HG03175 (cell line): ENCODE measurements around the gene OMP.
"Not testable (repeated sequence)": the region's sequence is repeated elsewhere in the genome, so short reads cannot be mapped to it uniquely, and the experiment has no call there.

ENCODE experiments used
- ATAC-seq: cut with Tn5 transposase; IDR thresholded peaks from one replicate; pipeline ENCODE4 v1.9.1; 2021; ENCODE audit warnings: mild to moderate bottlenecking, moderate library complexity; ENCODE audit not compliant: unreplicated experiment

OMP gene

DNA sequence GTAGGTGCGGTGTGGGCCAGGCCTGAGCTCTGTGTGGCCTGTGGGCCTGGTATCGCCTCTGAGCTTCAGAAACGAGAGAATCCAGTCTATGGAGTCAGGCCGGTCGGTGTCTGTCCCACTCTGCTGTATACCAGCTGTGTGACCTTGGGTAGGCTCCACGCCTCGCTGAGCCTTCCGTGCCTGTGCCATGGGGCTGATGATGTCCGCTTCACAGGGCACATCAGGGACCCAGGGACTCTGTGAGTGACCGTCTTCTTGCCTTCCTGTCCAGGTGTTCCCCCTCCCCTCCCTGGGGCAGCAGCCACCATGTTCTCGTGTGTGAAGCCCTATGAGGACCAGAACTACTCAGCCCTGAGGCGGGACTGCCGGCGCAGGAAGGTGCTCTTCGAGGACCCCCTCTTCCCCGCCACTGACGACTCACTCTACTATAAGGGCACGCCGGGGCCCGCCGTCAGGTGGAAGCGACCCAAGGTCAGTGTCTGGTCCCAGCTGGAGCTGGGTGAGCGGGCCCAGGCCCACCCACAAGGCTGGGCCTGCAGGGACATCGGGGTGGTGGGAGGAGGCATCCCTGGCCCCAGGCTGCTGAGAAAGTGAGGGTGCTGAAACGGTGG is 18.0 kb upstream of the OMP start:
- no peak for ATAC-seq

DNA sequence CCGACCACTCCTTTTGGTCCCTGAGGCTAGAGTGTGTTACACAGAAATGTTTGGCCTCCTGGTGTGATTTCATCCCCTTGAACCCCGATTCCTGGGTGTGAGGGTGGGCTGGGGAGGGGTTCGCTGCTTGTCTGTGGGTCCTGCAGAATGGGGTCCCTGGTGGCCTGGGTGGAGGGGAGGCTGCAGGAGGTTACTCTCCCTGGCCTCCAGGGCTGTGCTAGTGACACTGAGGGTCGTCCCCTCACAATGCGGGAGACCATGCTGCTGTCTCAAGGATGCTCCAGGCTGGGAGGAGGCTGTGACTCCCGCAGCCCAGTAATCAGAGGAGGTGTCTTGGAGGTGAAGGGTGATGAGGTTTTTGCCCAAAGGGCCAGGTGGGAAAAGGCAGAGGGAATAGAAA is 17.0 kb upstream of the OMP start:
- no peak for ATAC-seq

DNA sequence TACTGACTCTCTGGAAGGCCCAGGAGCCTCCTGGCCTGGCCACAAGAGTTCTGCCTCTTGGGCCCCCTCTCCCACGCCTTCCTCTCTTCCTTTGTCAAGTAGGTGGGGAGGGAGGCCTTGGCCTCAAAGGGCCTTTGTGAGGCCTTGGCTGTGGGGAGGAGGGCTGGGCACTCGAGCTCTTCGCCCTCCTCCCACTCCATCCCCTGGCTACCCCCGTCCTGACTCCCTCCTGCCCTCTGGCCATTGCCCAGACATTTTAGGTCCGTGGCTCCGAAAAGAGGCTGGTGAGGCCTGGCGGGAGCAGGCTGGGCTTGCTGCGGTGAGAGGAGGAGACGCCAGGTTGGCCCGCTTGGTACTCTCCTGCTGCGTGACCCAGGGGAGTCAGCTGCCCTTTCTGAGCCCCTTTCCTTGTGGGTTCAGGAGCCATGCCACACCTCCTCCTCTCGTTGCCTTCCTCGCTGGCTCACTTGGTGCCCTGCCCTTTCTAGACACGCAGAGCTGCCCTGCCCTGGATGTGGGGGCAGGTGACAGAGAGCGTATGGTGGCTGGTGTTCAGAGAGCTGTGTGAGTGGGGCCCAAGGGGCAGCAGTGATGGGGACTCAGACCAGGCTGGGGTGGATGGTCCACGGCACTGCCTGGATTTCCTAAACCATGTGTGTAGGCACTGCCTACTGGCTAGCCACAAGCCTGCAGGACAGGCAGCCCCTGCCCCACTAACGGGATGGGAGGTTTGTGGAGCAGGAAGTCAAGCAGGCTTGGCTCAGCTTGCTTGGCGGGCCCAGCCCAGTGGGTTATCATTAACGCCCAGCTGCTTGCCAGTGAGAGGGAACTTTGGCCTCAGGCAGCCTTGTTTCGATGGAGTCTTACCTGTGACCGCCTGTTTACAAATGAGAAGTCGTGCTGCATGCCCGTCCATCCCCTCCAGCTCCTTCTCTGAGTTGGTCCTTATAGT is 15.8 kb upstream of the OMP start:
- no peak for ATAC-seq

DNA sequence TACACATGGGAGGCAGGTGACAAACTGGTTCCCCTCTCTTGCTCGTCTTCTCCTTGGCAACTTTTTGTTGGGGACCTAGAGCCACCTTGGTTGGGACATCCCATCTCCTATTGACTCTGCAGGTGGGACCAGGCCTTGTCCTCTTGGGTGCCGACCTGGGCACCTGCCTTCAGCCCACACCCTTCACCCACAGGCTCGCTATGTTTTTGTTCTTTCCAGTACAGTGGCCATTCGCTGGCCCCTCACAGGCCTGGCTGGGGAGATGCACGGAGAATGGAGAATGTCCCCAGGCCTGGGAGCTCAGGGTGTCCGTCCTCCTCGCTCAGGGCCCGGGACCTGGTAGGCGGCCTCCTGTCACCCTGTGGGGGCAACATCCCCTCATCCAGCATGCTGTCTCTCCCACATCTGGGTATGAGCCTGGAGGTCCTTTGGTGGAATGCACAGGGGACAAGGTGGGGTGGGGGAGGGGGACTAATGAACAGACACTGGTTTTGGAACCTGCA is 14.9 kb upstream of the OMP start:
- no peak for ATAC-seq

DNA sequence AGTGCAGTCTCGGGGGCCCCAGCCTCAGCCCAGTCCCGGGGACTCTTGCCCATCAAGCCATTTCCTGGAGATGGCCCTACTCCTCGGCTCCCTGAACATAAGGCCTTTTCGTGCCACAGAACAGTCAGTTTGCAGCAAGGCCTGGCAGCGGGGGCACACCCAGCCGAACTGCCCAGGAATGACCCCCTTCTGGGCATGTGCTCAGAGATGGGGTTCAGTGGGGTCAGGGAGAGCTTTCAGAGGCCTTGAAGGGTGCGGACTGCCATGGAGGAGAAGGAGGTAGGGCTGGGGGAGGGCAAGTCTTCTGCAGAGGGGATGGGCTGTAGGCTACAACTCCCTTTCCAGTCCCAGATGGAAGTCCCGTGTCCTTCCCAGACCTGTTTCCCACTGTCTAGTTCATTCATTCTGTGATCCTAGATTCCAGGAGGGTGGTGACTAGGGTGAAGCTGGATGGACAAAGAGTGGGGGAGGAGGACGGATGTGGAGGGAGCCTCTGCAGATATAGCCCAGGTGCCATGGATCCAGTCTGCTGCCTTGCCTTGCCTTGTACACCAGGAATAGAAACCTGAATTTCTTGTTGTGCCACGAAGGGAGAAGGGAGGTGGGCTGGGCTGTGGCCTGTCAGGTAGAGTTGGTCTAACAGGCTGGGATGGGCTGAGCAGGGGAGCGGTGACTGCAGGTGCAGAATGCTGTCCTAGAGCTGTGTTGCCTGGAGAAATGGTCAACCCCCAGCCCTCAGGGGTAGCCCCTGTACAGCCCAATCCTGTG is 14.2 kb upstream of the OMP start:
- ATAC-seq = no peak

DNA sequence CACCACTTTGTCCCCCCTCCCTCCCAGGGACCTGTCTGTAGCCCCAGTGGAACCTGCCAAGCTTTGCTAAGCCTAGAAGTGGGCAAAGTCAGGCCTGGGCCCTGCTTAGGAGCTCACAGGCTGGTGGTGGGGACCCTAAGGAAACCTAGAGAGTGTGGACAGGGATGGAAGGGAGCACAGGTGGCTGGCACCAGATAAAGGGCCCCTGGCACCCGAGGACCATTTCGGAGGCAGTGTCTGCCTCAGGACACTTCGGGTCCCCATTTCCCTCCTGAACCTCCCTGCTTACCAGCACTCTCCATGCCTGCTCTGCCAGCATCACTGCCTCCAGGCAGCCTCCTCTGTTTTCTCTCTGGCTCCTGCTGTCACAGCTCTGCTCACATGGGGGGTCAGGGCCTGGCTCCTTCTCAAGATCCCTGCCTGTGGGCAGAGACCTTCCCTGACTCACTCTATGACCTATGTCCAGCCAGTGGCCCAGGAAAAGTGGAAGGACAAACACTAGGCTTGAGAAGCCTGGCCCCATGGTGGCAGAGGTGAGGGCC is 13.6 kb upstream of the OMP start:
- ATAC-seq = no peak

DNA sequence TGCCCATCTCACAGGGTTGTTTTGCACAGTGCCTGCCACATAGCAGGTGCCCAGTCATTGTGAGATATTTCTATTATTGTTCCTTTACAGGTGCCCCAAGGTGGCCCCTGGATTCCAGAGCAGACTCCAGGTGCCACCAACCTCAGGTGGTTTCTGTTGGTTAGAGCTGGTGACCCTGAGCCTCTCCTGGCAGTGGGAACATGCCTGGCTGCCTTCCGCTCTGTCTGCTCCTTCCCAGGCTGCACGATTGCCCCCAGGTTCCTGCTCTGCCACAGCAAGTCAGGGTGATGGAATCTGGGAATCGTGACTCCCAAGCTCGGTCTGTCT is 12.6 kb upstream of the OMP start:
- no peak for ATAC-seq

DNA sequence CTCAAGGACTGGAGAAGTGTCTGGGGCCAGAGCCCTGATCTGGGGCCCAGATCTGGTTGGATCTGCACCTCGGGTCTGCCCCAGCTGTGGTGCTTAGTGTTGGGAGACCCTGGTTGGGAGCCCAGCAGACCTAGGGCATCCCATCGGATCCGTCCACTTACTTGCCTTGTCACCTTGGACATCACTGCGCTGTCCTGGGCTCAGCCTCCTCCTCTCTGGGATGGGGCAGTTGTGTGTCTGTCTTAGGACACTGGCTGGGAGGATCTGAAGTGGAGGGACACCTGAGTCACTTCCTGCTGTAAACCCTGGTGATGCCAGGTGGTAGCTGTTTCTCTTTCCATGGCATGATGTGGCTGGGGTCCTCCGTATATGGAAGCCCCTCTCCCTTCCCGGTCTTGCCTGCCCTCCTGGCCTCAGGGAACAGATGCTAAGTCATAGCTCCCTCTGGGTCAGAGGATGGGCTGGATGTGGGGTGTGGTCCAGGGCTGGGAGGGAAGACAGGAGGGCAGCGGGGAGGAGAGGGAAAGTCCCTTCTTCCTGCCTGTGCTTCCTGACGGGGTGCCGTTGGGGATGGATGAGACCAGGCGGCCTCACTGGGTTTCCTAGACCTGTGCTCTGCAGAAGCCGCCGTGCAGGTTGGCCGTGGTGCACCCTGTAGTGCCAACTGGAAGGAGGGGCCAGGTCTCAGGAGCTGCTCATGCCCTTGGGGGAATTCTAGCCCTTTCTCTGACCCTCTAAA is 12.1 kb upstream of the OMP start:
- no peak for ATAC-seq

DNA sequence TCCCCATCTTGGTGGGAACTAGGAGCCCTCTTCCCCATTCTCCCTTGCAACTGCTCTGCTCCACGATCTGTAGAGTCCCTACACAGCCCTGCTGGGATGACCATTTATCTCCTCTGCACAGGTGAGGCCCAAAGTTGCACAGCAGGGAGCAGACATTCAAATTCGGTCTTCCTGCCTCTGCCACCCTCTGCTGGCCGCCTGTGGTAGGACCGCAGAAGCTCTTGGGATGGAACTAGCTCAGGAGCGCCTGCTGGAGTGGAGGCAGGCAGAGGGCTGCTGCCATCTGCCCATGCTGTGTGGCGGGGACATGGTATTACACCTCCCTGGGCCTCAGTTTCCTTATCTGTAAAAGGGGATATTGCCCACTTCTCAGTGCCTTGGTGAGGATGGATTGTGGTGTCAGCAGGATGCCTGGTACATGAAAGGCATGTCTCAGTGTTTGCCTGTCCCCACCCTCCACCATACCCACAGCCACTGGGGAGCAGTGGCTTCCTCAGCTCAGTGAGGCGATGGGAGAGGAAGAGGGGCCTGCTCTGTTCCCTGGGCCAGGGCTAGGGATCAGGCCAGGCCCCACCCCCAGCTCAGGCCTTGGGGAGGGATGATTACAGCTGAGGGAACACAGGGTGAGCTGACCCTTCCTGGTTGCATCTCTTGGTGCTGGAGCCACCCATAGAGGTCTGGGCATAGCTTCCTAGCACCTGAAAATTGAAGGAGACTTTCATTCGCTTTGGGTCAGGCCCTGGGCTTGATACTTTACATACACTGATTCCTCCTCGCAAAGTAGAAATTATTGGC is 11.3 kb upstream of the OMP start:
- peak; percentile 85 for ATAC-seq

DNA sequence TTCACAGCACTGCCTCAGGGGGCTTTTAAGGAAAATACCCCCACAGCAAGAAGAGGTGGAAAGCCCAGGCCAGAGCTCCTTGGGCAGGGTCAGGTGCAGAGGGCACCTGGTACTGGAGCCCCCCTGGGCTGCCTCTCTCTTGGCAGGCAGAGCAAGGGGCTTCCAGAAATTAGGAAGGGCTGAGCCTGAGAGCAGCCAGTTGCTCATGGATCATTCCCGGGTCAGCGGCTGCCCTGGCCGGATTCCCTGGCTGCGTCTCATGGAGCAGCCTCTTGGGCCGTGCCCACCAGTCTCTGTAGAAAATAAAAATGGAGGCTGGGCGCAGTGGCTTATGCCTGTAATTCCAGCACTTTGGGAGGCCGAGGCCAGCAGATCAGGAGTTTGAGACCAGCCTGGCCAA is 10.3 kb upstream of the OMP start:
- ATAC-seq = no peak

DNA sequence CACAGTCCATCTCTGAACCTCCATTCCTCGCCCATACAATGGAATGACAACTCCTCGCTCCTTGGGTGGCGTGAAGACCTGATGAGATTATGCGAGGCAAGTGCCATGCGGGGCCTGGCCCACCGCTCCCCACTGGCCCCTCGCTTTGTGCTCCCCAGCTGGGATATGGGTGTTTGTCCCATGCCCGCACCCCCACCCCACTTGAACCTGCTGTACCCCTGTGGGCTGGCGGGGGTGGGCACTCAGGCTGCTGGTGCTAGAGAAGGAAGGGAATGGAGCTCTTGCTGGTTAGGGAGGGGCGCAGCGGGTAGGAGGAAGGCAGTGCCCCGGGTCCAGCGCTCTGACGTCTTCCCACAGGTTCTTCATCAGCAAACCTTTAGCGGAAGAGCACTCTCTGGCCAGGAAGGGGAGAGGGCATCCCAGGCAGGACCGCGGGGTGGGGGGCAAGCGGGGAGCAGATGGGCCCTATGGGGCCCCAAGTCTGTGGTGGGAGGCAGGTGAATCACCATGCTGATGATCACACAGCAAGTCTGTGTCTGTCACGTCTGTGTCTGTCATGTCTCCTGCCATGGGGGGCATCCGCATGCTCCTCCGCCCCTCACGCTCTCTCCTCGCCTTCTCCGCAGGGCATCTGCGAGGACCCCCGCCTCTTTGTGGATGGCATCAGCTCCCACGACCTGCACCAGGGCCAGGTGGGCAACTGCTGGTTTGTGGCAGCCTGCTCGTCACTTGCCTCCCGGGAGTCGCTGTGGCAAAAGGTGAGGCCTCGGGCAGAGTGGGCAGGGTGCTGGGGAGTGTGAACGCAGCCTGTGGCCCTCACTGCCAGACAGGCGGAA is 9.4 kb upstream of the OMP start:
- ATAC-seq = no peak

DNA sequence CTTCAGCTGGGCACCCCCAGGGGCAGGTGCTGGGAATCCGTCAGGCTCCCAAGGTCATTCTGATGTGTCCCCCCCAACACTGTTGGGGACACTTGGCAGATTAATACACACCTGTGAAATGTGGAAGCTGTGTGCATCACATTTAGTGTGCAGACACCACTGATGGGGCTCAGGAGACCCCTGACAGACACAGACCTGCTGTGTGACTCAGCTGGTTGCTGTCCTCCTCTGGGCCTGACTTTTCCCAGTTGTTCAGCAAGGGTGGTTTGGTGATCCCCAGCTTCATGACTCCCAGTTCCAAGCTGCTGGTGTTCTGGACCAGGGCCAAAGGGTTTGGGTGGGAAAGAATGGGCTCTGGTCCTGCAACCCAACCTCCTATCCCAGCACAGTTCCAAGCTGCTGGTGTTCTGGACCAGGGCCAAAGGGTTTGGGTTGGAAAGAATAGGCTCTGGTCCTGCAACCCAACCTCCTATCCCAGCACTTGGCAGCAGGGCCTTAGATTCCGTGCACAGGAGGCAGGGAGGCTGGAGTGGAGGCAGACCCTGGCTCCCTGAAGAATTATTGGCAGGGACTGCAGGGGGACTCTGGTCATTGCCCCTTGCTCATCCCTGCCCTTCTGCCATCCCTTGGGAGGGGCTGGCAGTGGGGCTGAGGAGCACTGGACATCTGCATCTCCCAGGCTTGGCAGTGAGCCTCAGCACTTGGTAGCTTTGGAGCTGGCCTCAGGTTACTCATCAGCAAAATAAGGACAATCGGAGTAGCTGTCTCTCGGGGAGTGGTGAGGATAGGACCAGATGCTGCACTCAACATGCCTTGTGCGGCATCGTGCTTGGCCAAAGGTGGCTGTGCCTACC is 8.4 kb upstream of the OMP start:
- ATAC-seq = no peak

DNA sequence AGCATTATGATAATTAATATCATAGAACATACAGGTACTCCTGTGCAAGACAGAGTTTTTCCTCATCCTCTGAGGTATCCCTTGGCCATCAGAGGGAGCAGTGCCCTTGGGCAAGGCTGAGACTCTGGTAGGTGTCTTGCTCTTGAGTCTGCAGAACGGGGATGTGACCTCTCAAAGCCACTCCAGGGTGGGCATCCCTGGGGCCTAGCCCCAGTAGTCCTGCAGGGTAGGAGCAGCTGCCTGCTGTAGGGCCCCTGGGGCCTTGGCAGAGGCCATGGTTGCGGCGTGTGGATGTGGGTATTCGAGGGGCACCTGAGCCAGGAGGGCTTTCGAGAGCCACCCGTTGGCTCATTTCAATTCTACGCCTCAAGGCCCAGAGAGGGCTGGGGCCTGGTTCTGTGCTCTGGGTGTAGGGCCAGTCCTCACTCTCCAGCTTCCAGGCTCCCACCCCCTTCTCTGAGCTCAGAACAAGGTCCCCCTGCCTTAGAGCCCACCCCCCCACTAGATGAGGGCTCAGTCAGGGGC is 7.7 kb upstream of the OMP start:
- no peak for ATAC-seq

DNA sequence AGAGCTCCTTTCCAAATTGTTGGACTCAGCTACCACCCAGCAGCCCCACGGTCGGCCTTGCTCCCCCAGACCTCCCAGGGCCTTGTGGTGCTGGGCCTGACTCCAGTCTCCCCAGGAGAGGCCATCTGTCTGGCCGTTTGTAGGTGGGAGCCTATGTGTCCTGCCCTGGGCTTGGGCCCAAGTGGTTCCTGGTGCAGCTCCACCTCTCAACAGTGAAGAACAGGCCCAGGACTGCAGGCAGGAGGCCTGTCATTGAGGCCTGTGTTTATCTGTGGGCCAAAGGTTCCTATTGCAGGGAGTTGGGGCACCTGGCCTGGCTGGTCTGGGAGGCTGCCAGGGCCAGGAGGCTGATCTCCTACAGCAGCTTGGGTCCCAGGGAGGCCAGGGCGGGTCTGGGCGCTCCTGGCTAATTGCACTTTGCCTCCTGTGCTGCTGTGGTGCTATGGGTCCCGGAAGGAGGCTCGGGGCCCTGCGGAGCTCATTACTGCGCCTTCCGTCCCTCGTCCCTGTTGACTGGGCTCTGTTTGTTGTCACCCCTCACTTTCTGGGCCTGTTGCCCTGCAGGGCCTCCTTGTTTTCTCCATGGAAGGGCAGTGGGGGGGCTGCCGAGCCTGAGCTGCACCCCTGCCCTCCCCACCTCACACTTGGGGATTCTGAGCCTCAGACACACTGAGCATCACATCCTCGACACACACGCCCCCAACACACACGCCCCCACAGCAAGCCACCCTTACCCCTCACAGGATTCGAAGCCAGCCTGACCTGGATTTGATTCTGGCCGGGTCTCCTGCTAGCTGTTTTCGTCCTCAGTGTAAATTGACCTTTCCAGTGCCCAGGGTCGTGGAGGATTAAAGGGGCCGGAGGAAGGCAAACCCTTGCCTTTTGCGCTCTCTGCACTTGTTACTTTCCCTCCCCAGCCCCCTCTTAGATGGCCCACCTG is 6.8 kb upstream of the OMP start:
- ATAC-seq = no peak

DNA sequence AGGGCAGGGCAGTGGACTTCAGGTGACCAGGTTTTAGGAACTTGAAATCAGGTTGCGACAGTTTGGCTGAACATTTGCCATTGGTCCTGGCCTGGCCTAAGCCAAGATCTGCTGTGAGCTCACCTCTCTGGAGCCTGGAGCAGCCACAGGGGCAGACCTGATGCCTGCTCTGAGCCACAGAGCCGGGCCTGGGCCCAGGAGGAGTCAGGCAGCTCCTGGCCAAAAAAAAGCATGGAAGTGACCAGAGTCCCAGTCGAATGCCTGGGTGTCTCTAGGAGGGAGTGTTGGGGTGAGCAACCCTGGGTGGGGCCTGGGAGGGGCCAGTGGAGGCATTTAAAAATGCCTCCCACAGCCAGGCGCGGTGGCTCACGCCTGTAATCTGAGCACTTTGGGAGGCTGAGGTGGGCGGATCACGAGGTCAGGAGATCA is 6.0 kb upstream of the OMP start:
- no peak for ATAC-seq

DNA sequence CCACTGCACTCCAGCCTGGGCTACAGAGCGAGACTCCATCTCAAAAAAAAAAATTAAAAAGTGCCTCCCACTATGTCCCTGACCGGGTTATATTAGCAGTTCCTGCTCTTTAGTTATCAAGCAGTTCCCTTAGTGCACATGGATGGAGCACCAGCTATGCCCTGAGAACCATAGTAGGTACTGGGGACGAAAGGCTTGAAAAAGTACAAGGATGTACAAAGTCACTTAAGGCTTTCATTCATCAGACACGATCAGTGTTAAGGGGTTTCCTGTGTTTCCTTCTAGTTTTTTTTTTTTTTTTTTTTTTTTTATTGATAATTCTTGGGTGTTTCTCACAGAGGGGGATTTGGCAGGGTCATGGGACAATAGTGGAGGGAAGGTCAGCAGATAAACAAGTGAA is 5.5 kb upstream of the OMP start:
- ATAC-seq = not testable (repeated sequence)
